Right cardiac atrium (tissue), 5 donors: Measurements from ENCODE around the gene MAP4K2. TPM values are rescaled to one million over a fixed set of nuclear protein-coding genes. Genes with fewer than 3 reads are reported as not detected.

Experiments used
- ATAC-seq, 2 donors: fragments of 200-7000 bp; cut with Tn5 transposase; one replicate each; pipeline versions ENCODE4 v1.8.0 to v1.9.1; 2020; ENCODE audit warnings: moderate library complexity in 2 of 2, mild to moderate bottlenecking in 1 of 2
- DNase-seq, 3 donors: peaks; one replicate each; pipeline ENCODE4 v3.0.0-alpha.2; 2020
- H3K27ac ChIP-seq: one replicate; pipeline ENCODE4 v1.5.1; 2013; ENCODE audit warnings: mild to moderate bottlenecking, low read length, control low read depth, moderate library complexity
- H3K27me3 ChIP-seq: one replicate; pipeline ENCODE4 v1.6.1; 2013; ENCODE audit not compliant: control insufficient read depth, insufficient read depth
- H3K4me1 ChIP-seq: one replicate; pipeline ENCODE4 v1.6.1; 2013; ENCODE audit warnings: low read length; ENCODE audit not compliant: control insufficient read depth, insufficient read depth
- H3K4me3 ChIP-seq: one replicate; pipeline ENCODE4 v1.5.1; 2013; ENCODE audit warnings: low read length, control low read depth
- H3K9me3 ChIP-seq: one replicate; pipeline ENCODE4 v1.6.1; 2013; ENCODE audit warnings: low read length; ENCODE audit not compliant: control insufficient read depth
- WGBS: extraction: QIAGEN DNeasy Blood & Tissue Kit; methylation state at CpG from one replicate; pipeline ENCODE4 v1.1.7; 2013; 5-methylcytosine and 5-hydroxymethylcytosine counted together
- intact Hi-C, 4 donors: fragments of 100-400 bp; cut with DNase I; formaldehyde crosslinking; loops; one replicate each; pipeline versions ENCODE4 v1.11.0 to v1.14.0; 2022 to 2023
- polyA plus RNA-seq: library from polyadenylated mRNA; stranded (reverse); fragments of 200-250 nt; gene quantifications from one replicate; pipeline ENCODE4 v1.2.3, GENCODE V29; 2013
- total RNA-seq, 4 donors: library from RNA; stranded (reverse); fragmentation: NEBNext Ultra II Directional; extraction: Animal tissue kit (Norgen Biotek cat#: 25700); gene quantifications; one replicate each; pipeline ENCODE4 v1.2.1, GENCODE V29; 2021
- donor health status: healthy with polysubstance abuse.
- donor health status: DM: no; HTN: yes; CAD: no.
- donor health status: DM: no; HTN: no; CAD: no.
- donor health status: DM: no; HTN: yes; CAD: no; lungs with severe emphysema.
- donor health status: DM: yes; HTN: yes; CAD: no.

MAP4K2 gene
- total and polyA plus RNA-seq, 5 donors, result 8.7 to 11.7 (median 11.0) TPM

GRCh38 chr11:64845129-64845775, 42.2 kb upstream of the MAP4K2 start:
- DNase-seq (no peak), ATAC-seq (no peak)
- 13% methylated on average over 9 of the region's 9 CpGs for WGBS
- no peaks in the 10 kb centered on the region for H3K27me3 ChIP-seq
- no peak overlapping the region for H3K27ac ChIP-seq
- peaks cover 11% of the 10 kb centered on the region for H3K4me1 ChIP-seq
- intact Hi-C loops, result loop anchor here (2.0 to 10.0 kb wide), 3 partner anchors 47 to 270 kb away; partner anchors contain the start of genes TM7SF2 (in 1 of the 4) and ZNHIT2 (in 1 of the 4)
- no peaks in the 10 kb centered on the region for H3K9me3 ChIP-seq
- peak overlapping the region; percentile 42 for H3K4me3 ChIP-seq

- intact Hi-C loops, result loop anchor here (2.0 to 10.0 kb wide), 3 partner anchors 48 to 270 kb away; partner anchors contain the start of genes TM7SF2 (in 1 of the 4) and ZNHIT2 (in 1 of the 4)
- Histone ChIP-seq H3K4me3 (peak within 1 kb of the TSS; percentile 42), H3K9me3 (no peaks in the 10 kb centered on the region), H3K27me3 (no peaks in the 10 kb centered on the region), H3K4me1 (peaks cover 8% of the 10 kb centered on the region), H3K27ac (no peak within 1 kb of the TSS)
- peak; percentile 69 to 88 (median 87) for DNase-seq
- WGBS, result 2% methylated on average over 96 of the region's 96 CpGs
- peak; percentile 47 to 54 for ATAC-seq
Measured at GRCh38 chr11:64844330-64845128, 41.5 kb upstream of the MAP4K2 start, which contains the start of gene CDC42BPG. CDC42BPG (minus strand) TSS chr11:64844653; CDS start chr11:64844569, 84 bp downstream.

GRCh38 chr11:64843686-64844329, 40.8 kb upstream of the MAP4K2 start:
- no peak for ATAC-seq
- H3K27ac ChIP-seq, result no peak overlapping the region
- peaks cover 2% of the 10 kb centered on the region for H3K4me1 ChIP-seq
- no peak for DNase-seq
- H3K4me3 ChIP-seq, result no peak overlapping the region
- no peaks in the 10 kb centered on the region for H3K9me3 ChIP-seq
- H3K27me3 ChIP-seq, result no peaks in the 10 kb centered on the region
- 62% methylated on average over 27 of the region's 27 CpGs for WGBS
- intact Hi-C loops, result loop anchor here in 2 of 4 donors (2.0 to 10.0 kb wide), 2 partner anchors 51 to 271 kb away; partner anchors contain the start of genes TM7SF2 (in 1 of the 2) and ZNHIT2 (in 1 of the 2)

DNA sequence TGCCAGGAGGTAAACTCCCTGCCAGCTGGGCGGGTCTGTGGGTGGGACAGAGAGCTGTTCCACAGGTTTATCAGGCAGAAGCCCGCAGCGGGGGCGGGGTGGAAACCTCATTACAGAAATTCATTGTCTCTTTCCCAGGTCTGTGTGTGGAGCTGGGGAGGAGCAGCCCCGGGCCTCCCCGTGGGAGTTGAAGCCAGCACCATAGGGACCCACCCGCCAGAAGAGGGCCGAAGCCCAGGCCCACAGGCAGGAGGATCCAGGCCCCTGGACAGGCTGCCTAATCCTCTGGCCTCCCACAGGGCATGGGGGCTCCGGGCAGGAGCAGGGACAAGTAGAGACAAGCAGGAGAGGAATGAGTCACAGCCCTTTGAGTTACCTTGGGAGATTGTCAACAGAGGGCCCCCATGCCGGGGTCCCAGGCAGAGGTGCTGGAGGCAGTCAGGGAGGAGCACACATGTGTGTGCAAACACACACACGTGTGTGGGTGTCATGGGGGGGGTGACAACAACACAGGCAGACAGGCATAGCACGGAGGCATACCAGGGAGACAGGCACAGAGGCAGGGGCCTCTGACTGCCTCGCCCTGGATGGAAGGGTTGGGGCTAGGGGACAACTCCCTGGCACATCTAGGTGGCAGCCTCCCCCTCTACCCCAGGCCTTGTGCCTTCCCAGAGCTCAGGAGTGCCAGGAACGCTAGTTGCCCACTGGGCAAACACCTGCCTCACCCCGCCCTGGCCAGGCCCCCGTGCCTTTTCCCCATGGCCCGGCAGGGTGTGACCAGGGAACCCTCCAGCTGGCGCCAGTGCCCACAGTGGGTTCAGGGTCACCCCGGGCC, 40.1 kb upstream of the MAP4K2 start:
- Histone ChIP-seq H3K27ac (no peak overlapping the region), H3K27me3 (no peaks in the 10 kb centered on the region), H3K9me3 (no peaks in the 10 kb centered on the region), H3K4me1 (no peaks in the 10 kb centered on the region), H3K4me3 (no peak overlapping the region)
- intact Hi-C loops, result loop anchor here in 1 of 4 donors (10.0 kb wide), 1 partner anchor 272 kb away; the partner anchor contains the start of genes TM7SF2 and ZNHIT2
- 89% methylated on average over 19 of the region's 19 CpGs for WGBS
- ATAC-seq, result no peak
- peak in 2 of 3 donors; percentile 50 to 64 for DNase-seq

DNA sequence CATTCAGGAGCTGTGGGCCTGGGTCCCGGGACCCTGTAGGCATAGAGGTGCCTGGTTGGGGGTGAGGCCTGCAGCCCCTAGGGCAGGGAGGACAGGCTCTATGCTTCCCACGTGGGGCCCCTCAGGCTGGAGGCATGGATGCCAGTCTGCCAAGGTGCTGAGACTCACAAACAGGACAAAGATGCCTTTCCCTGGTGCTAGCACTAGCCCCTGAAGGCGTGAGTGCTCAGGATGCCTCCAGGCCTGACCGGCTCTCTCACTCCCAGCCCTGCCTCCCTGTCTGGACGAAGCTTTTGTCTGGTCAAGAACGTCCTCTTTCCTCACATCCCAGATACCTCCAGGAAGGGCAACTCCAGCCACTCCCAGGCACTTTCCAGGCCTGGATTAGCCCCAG, 39.3 kb upstream of the MAP4K2 start:
- Histone ChIP-seq H3K27me3 (no peaks in the 10 kb centered on the region), H3K9me3 (no peaks in the 10 kb centered on the region), H3K27ac (no peak overlapping the region), H3K4me3 (no peak overlapping the region), H3K4me1 (no peaks in the 10 kb centered on the region)
- peak in 1 of 3 donors; percentile 37 for DNase-seq
- ATAC-seq, result no peak
- intact Hi-C loops, result loop anchor here in 1 of 4 donors (10.0 kb wide), 1 partner anchor 272 kb away; the partner anchor contains the start of genes TM7SF2 and ZNHIT2
- 81% methylated on average over 6 of the region's 6 CpGs for WGBS

DNA sequence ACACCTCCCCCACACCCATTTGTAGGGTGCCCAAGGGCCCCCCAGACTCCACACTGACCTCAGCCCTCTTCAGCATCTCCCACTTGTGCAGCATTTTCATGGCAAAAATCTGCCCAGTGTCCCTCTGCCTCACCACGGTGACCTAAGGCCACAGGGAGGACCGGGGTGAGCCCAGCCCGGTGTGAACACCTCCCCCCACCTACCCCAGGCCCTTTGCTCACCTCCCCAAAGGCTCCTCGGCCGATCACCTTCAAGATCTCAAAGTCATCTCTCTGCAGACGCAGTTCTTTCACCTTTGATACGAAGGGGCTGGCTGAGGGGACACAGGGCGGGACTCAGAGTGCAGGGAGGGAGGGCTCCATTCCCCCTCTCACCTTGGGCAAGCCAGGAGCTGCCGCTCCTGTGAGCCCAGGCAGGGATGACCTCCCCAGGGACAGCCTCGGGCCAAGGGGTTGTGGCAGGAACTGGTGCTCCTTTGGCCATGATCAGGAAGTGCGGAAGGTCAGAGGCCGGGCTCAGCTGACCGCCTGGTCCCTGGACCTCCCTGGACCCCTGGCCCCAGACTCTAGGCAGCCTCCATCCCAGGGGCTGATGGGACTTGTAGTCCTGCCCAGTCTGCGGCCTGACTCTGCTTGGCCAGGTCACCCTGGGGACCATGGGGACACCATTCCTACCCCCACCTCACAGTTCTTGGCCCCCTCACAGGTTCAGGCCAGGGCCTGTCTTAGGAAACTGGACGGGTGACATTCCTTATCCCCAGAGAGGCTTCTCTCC, 38.8 kb upstream of the MAP4K2 start:
- Histone ChIP-seq H3K4me1 (no peaks in the 10 kb centered on the region), H3K27ac (no peak overlapping the region), H3K27me3 (no peaks in the 10 kb centered on the region), H3K9me3 (no peaks in the 10 kb centered on the region), H3K4me3 (no peak overlapping the region)
- WGBS, result 88% methylated on average over 15 of the region's 15 CpGs
- intact Hi-C loops, result loop anchor here in 1 of 4 donors (10.0 kb wide), 1 partner anchor 273 kb away; the partner anchor contains the start of genes TM7SF2 and ZNHIT2
- ATAC-seq (no peak), DNase-seq (peak in 2 of 3 donors; percentile 26 to 46)

- intact Hi-C loops, result loop anchor here in 1 of 4 donors (10.0 kb wide), 1 partner anchor 275 kb away; the partner anchor contains the start of genes TM7SF2 and ZNHIT2
- Histone ChIP-seq H3K9me3 (no peaks in the 10 kb centered on the region), H3K27me3 (no peaks in the 10 kb centered on the region), H3K4me1 (no peaks in the 10 kb centered on the region), H3K27ac (no peak overlapping the region), H3K4me3 (no peak overlapping the region)
- peak in 2 of 3 donors; percentile 34 to 57 for DNase-seq
- ATAC-seq, result no peak
- WGBS, result 87% methylated on average over 24 of the region's 24 CpGs
Measured at GRCh38 chr11:64839887-64840782, 37.1 kb upstream of the MAP4K2 start.

GRCh38 chr11:64839335-64839734, 36.3 kb upstream of the MAP4K2 start:
- H3K27me3 ChIP-seq, result no peaks in the 10 kb centered on the region
- H3K4me3 ChIP-seq, result no peak overlapping the region
- H3K27ac ChIP-seq, result no peak overlapping the region
- H3K9me3 ChIP-seq, result no peaks in the 10 kb centered on the region
- 88% methylated on average over 13 of the region's 13 CpGs for whole genome bisulfite sequencing
- intact Hi-C loops, result no loop called here
- DNase-seq, result peak in 1 of 3 donors; percentile 13
- ATAC-seq, result no peak
- no peaks in the 10 kb centered on the region for H3K4me1 ChIP-seq
